Right lobe of liver (tissue), 6 donors: ENCODE results near the gene PPOX. TPM values are rescaled to one million over a fixed set of nuclear protein-coding genes. Genes with fewer than 3 reads are reported as not detected.

Experiments used
- ATAC-seq, 4 donors: fragments of 200-7000 bp; cut with Tn5 transposase; one replicate each; pipeline ENCODE4 v1.9.1; 2020; ENCODE audit warnings: mild to moderate bottlenecking in 4 of 4, moderate library complexity in 4 of 4
- DNase-seq, 3 donors: peaks; one replicate each; pipeline ENCODE4 v3.0.0-alpha.2; 2020
- H3K27ac ChIP-seq, 3 donors: fragments of 200-600 bp; one replicate each; pipeline ENCODE4 v1.8.0; 2022
- H3K27me3 ChIP-seq, 2 donors: fragments of 200-600 bp; one replicate each; pipeline ENCODE4 v1.8.0; 2022
- H3K36me3 ChIP-seq, 4 donors: fragments of 200-600 bp; sonication (generic) in 1 of 4; one replicate each; pipeline versions ENCODE4 v1.5.1 to v1.8.0; 2017 to 2022; ENCODE audit warnings: control low read depth in 1 of 4
- H3K4me1 ChIP-seq, 4 donors: fragments of 200-600 bp; sonication (generic) in 1 of 4; one replicate each; pipeline versions ENCODE4 v1.5.1 to v1.8.0; 2017 to 2022; ENCODE audit warnings: control low read depth in 1 of 4
- H3K4me3 ChIP-seq, 3 donors: fragments of 200-600 bp; one replicate each; pipeline ENCODE4 v1.8.0; 2022
- H3K9me3 ChIP-seq, 4 donors: fragments of 200-600 bp; sonication (generic) in 1 of 4; one replicate each; pipeline versions ENCODE4 v1.5.1 to v1.8.0; 2017 to 2022; ENCODE audit warnings: control low read depth in 1 of 4
- CTCF ChIP-seq, 4 donors: fragments of 200-600 bp in 3 of 4; fragments of 450-650 bp in 1 of 4; IDR thresholded peaks; one replicate each; pipeline versions ENCODE4 v1.5.1 to v1.8.0; 2016 to 2022; ENCODE audit warnings: antibody characterized with exemption in 4 of 4, mild to moderate bottlenecking in 2 of 4
- POLR2A ChIP-seq: fragments of 450-650 bp; IDR thresholded peaks from one replicate; pipeline ENCODE4 v1.6.1; 2017; ENCODE audit warnings: antibody characterized with exemption, mild to moderate bottlenecking
- WGBS: methylation state at CpG from one replicate; pipeline ENCODE4 v1.1.6; 2018; ENCODE audit warnings: low coverage, low lambda C conversion rate; ENCODE audit not compliant: insufficient coverage; ENCODE audit errors: missing lambda C conversion rate; 5-methylcytosine and 5-hydroxymethylcytosine counted together
- intact Hi-C, 2 donors: fragments of 100-400 bp; cut with DNase I; formaldehyde crosslinking; loops; one replicate each; pipeline versions ENCODE4 v1.11.2 to v1.14.1; 2022
- total RNA-seq, 6 experiments: library from RNA; depleted of rRNA in 2 of 6; stranded (reverse); fragments of >200 nt in 2 of 6; fragmentation: NEBNext Ultra II Directional in 3 of 6; extraction: Animal tissue kit (Norgen Biotek cat#: 25700) in 3 of 6; gene quantifications; one replicate each; pipeline versions ENCODE4 v1.1.0 to v1.2.4, GENCODE V29; 2016 to 2023
- donor health status: DM: no; HTN: yes; CAD: no.
- donor health status: DM: no; HTN: no; CAD: no.
- donor health status: DM: no; HTN: no; CAD: no.
- donor health status: DM: no; HTN: yes; CAD: no.
- donor health status: DM: no; HTN: yes; CAD: no.

PPOX gene
- total RNA-seq, 6 experiments from 2014 or later = 7.6 to 14.3 (median 9.5) TPM

GRCh38 chr1:161161652-161162051 lies 4.6 kb upstream of the PPOX start:
- TF ChIP-seq CTCF (IDR thresholded peaks at IDR 0.05) (no peak), POLR2A (no peak)
- no peak for ATAC-seq
- Histone ChIP-seq H3K36me3 (peaks cover 0 to 22% (median 0%) of the 10 kb centered on the region in 4 donors), H3K27ac (no peak overlapping the region), H3K9me3 (no peaks in the 10 kb centered on the region), H3K27me3 (no peaks in the 10 kb centered on the region), H3K4me3 (no peak overlapping the region), H3K4me1 (peaks cover 0 to 15% (median under 1%) of the 10 kb centered on the region in 4 donors)
- intact Hi-C loops = no loop called here
- WGBS = 88% methylated on average over 3 of the region's 5 CpGs
- no peak for DNase-seq

- ATAC-seq = no peak
- Histone ChIP-seq H3K27me3 (no peaks in the 10 kb centered on the region), H3K4me1 (peaks cover 0 to 15% (median 2%) of the 10 kb centered on the region in 4 donors), H3K4me3 (no peak overlapping the region), H3K27ac (no peak overlapping the region), H3K9me3 (no peaks in the 10 kb centered on the region), H3K36me3 (peaks cover 0 to 22% (median 0%) of the 10 kb centered on the region in 4 donors)
- intact Hi-C loops = no loop called here
- DNase-seq = no peak
- WGBS = 40% methylated on average over 1 of the region's 7 CpGs
- TF ChIP-seq CTCF (IDR thresholded peaks at IDR 0.05) (no peak), POLR2A (no peak)
These were observed 4.2 kb upstream of the PPOX start for GRCh38 chr1:161162052-161162451.

- H3K9me3 ChIP-seq = no peaks in the 10 kb centered on the region
- no peak overlapping the region for H3K27ac ChIP-seq
- H3K4me3 ChIP-seq = no peak overlapping the region
- intact Hi-C loops = no loop called here
- no peak for ATAC-seq
- 90% methylated on average over 2 of the region's 10 CpGs for WGBS
- TF ChIP-seq POLR2A = no peak
- TF ChIP-seq CTCF (IDR thresholded peaks at IDR 0.05) = no peak
- peaks cover 0 to 15% (median 3%) of the 10 kb centered on the region in 4 donors for H3K4me1 ChIP-seq
- DNase-seq = no peak
- H3K27me3 ChIP-seq = no peaks in the 10 kb centered on the region
- H3K36me3 ChIP-seq = peaks cover 0 to 17% (median 0%) of the 10 kb centered on the region in 4 donors
These were observed 3.4 kb upstream of the PPOX start for GRCh38 chr1:161162806-161163205.

GRCh38 chr1:161163793-161164192 lies 2.4 kb upstream of the PPOX start:
- 100% methylated on average over 2 of the region's 5 CpGs for WGBS

More at GRCh38 chr1:161163793-161164192, 2.4 kb upstream of the PPOX start:
- no peaks in the 10 kb centered on the region for H3K9me3 ChIP-seq
- DNase-seq = no peak
- H3K27me3 ChIP-seq = no peaks in the 10 kb centered on the region
- intact Hi-C loops = no loop called here
- H3K36me3 ChIP-seq = peaks cover 0 to 17% (median 0%) of the 10 kb centered on the region in 4 donors
- no peak overlapping the region for H3K27ac ChIP-seq
- peaks cover 0 to 15% (median 3%) of the 10 kb centered on the region in 4 donors for H3K4me1 ChIP-seq
- H3K4me3 ChIP-seq = no peak overlapping the region
- ATAC-seq = no peak
- no peak for TF ChIP-seq POLR2A
- no peak for TF ChIP-seq CTCF (IDR thresholded peaks at IDR 0.05)
